HepG2 (cell line): ENCODE results near the gene FRMD3. TPM values are rescaled to one million over a fixed set of nuclear protein-coding genes. Genes with fewer than 3 reads are reported as not detected.

Experiments
- BRD4 ChIP-seq: sonication (generic); formaldehyde crosslinking; IDR thresholded peaks from 2 replicates; pipeline ENCODE4 v1.4.0; 2020; ENCODE audit warnings: missing genetic modification reagents
- CHD2 ChIP-seq: IDR thresholded peaks from 2 replicates; pipeline ENCODE4 v1.6.1; 2011; ENCODE audit warnings: low read depth, low read length, improper control_type of control experiment
- HMG20A ChIP-seq: IDR thresholded peaks from 2 replicates; pipeline ENCODE4 v1.6.1; 2016; ENCODE audit warnings: borderline replicate concordance
- HMGA1 ChIP-seq: sonication (generic); formaldehyde crosslinking; conservative IDR thresholded peaks from 2 replicates; pipeline ENCODE4 v1.4.0; 2020; ENCODE audit warnings: missing genetic modification reagents
- HNRNPL ChIP-seq: fragments of 200-400 bp; formaldehyde crosslinking; IDR thresholded peaks from 2 replicates; pipeline ENCODE4 v1.6.1; 2017; ENCODE audit warnings: mild to moderate bottlenecking, low read depth, low read length
- HOXA9 ChIP-seq: sonication (generic); formaldehyde crosslinking; IDR thresholded peaks from 2 replicates; pipeline ENCODE4 v1.8.1; 2022; ENCODE audit warnings: missing genetic modification reagents, mild to moderate bottlenecking, moderate library complexity, borderline replicate concordance
- JUN ChIP-seq: sonication (generic); formaldehyde crosslinking; IDR thresholded peaks from 2 replicates; pipeline ENCODE4 v1.4.0; 2020; ENCODE audit warnings: mild to moderate bottlenecking, missing genetic modification reagents
- MBD4 ChIP-seq: IDR thresholded peaks from 2 replicates; pipeline ENCODE4 v1.6.1; 2012; ENCODE audit warnings: low read length, inconsistent platforms, borderline replicate concordance
- NFATC3 ChIP-seq: sonication (generic); formaldehyde crosslinking; IDR thresholded peaks from 2 replicates; pipeline ENCODE4 v1.5.1; 2020; ENCODE audit warnings: mild to moderate bottlenecking, missing genetic modification reagents
- NRL ChIP-seq: sonication (generic); formaldehyde crosslinking; IDR thresholded peaks from 2 replicates; pipeline ENCODE4 v1.5.0; 2020; ENCODE audit warnings: missing genetic modification reagents, mild to moderate bottlenecking, moderate library complexity, borderline replicate concordance
- SAP130 ChIP-seq: IDR thresholded peaks from 2 replicates; pipeline ENCODE4 v1.6.1; 2016; ENCODE audit warnings: low read depth
- TBX2 ChIP-seq: sonication (generic); formaldehyde crosslinking; IDR thresholded peaks from 2 replicates; pipeline ENCODE4 v1.5.0; 2020; ENCODE audit warnings: missing genetic modification reagents, mild to moderate bottlenecking, borderline replicate concordance
- YY1 ChIP-seq: IDR thresholded peaks from 2 replicates; pipeline ENCODE4 v1.6.1; 2011; ENCODE audit warnings: low read length, low read depth, moderate library complexity, mild to moderate bottlenecking; ENCODE audit not compliant: insufficient read depth, insufficient replicate concordance
- ZBTB38 ChIP-seq: sonication (generic); formaldehyde crosslinking; IDR thresholded peaks from 2 replicates; pipeline ENCODE4 v1.5.1; 2020; ENCODE audit warnings: mild to moderate bottlenecking, missing genetic modification reagents
- ZMYM2 ChIP-seq: sonication (generic); formaldehyde crosslinking; IDR thresholded peaks from 2 replicates; pipeline ENCODE4 v1.8.0; 2022; ENCODE audit warnings: mild to moderate bottlenecking, missing genetic modification reagents
- ZNF225 ChIP-seq: sonication (generic); formaldehyde crosslinking; IDR thresholded peaks from 2 replicates; pipeline ENCODE4 v1.4.0; 2020; ENCODE audit warnings: mild to moderate bottlenecking, missing genetic modification reagents
- ZNF33B ChIP-seq: sonication (generic); formaldehyde crosslinking; IDR thresholded peaks from 2 replicates; pipeline ENCODE4 v1.5.1; 2020; ENCODE audit warnings: mild to moderate bottlenecking, missing genetic modification reagents
- ZNF484 ChIP-seq: sonication (generic); formaldehyde crosslinking; IDR thresholded peaks from 2 replicates; pipeline ENCODE4 v1.5.1; 2020; ENCODE audit warnings: mild to moderate bottlenecking, low read depth, missing genetic modification reagents, borderline replicate concordance
- polyA plus RNA-seq, 8 experiments: library from polyadenylated mRNA; depleted of rRNA in 3 of 8; stranded (reverse) in 7 of 8; unstranded in 1 of 8; fragments of >200 nt; fragmentation: Illumina TruSeq in 4 of 8; extraction: Trizol in 4 of 8; gene quantifications; 2 replicates each; pipeline versions ENCODE4 v1.2.1 to v1.2.3, GENCODE V29; 2011 to 2016; ENCODE audit warnings: low read depth in 4 of 8, missing spikeins in 1 of 8, mixed read lengths in 1 of 8; ENCODE audit not compliant: insufficient read depth in 1 of 8
- total RNA-seq, 5 experiments: library from RNA; depleted of rRNA; stranded (reverse); fragments of >200 nt; fragmentation: Illumina TruSeq; extraction: Trizol; gene quantifications; 2 replicates each; pipeline ENCODE4 v1.2.3, GENCODE V29; 2016; ENCODE audit warnings: low read depth in 1 of 5
- TF ChIP-seq, protein P1 (sequence below): sonication (generic); formaldehyde crosslinking; IDR thresholded peaks from 2 replicates; pipeline ENCODE4 v1.4.0; 2020; ENCODE audit warnings: missing genetic modification reagents, borderline replicate concordance
- TF ChIP-seq, protein P2 (sequence below): sonication (generic); formaldehyde crosslinking; IDR thresholded peaks from 2 replicates; pipeline ENCODE4 v1.8.1; 2023; ENCODE audit warnings: mild to moderate bottlenecking, moderate library complexity, missing genetic modification reagents
- TF ChIP-seq, protein P3 (sequence below): sonication (generic); formaldehyde crosslinking; IDR thresholded peaks from 2 replicates; pipeline ENCODE4 v1.4.0; 2020; ENCODE audit warnings: missing genetic modification reagents, borderline replicate concordance
- TF ChIP-seq, protein P4 (sequence below): sonication (generic); formaldehyde crosslinking; IDR thresholded peaks from 2 replicates; pipeline ENCODE4 v1.5.0; 2020; ENCODE audit warnings: missing genetic modification reagents

FRMD3 gene
- total and polyA plus RNA-seq, 2 of the 13 experiments (the other 11 are each of a cell fraction or from before 2014, with no cell fraction given): 3.2 to 7.7 TPM

- TF ChIP-seq CHD2 (no peak), YY1 (no peak), ZNF33B (CRISPR knock-in tag) (no peak), BRD4 (CRISPR knock-in tag) (no peak), NRL (CRISPR knock-in tag) (no peak), ZBTB38 (CRISPR knock-in tag) (no peak), MBD4 (no peak), JUN (no peak), HOXA9 (CRISPR knock-in tag) (no peak), SAP130 (peak; percentile 48; the same call in 1 of the 2 replicates), HMG20A (CRISPR knock-in tag) (peak; percentile 16; the same call in 1 of the 2 replicates), ZNF484 (CRISPR knock-in tag) (no peak), TBX2 (CRISPR knock-in tag) (peak; percentile 14; the same call in 1 of the 2 replicates), ZMYM2 (CRISPR knock-in tag) (no peak), ZNF225 (CRISPR knock-in tag) (no peak), HNRNPL (no peak), NFATC3 (CRISPR knock-in tag) (no peak), HMGA1 (CRISPR knock-in tag) (no peak)
- TF ChIP-seq, protein P1, sequence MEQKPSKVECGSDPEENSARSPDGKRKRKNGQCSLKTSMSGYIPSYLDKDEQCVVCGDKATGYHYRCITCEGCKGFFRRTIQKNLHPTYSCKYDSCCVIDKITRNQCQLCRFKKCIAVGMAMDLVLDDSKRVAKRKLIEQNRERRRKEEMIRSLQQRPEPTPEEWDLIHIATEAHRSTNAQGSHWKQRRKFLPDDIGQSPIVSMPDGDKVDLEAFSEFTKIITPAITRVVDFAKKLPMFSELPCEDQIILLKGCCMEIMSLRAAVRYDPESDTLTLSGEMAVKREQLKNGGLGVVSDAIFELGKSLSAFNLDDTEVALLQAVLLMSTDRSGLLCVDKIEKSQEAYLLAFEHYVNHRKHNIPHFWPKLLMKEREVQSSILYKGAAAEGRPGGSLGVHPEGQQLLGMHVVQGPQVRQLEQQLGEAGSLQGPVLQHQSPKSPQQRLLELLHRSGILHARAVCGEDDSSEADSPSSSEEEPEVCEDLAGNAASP (CRISPR knock-in tag): peak; percentile 65; the same call in 1 of the 2 replicates
- TF ChIP-seq, protein P2, sequence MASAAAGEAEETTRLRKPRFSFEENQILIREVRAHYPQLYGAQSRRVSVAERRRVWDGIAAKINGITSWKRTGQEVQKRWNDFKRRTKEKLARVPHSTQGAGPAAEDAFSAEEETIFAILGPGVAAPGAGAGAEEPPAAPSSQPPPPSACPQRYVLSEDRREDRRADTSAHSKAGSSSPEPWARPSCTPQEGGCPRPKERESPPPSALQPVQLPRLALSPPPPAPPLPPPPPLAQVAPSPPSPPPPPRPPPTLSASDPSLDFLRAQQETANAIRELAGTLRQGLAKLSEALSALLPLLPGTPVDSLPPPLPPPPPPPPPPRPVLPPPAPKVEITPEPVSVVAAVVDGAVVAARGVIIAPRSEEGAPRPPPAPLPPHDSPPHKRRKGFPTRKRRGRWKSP (CRISPR knock-in tag): no peak
- TF ChIP-seq, protein P3, sequence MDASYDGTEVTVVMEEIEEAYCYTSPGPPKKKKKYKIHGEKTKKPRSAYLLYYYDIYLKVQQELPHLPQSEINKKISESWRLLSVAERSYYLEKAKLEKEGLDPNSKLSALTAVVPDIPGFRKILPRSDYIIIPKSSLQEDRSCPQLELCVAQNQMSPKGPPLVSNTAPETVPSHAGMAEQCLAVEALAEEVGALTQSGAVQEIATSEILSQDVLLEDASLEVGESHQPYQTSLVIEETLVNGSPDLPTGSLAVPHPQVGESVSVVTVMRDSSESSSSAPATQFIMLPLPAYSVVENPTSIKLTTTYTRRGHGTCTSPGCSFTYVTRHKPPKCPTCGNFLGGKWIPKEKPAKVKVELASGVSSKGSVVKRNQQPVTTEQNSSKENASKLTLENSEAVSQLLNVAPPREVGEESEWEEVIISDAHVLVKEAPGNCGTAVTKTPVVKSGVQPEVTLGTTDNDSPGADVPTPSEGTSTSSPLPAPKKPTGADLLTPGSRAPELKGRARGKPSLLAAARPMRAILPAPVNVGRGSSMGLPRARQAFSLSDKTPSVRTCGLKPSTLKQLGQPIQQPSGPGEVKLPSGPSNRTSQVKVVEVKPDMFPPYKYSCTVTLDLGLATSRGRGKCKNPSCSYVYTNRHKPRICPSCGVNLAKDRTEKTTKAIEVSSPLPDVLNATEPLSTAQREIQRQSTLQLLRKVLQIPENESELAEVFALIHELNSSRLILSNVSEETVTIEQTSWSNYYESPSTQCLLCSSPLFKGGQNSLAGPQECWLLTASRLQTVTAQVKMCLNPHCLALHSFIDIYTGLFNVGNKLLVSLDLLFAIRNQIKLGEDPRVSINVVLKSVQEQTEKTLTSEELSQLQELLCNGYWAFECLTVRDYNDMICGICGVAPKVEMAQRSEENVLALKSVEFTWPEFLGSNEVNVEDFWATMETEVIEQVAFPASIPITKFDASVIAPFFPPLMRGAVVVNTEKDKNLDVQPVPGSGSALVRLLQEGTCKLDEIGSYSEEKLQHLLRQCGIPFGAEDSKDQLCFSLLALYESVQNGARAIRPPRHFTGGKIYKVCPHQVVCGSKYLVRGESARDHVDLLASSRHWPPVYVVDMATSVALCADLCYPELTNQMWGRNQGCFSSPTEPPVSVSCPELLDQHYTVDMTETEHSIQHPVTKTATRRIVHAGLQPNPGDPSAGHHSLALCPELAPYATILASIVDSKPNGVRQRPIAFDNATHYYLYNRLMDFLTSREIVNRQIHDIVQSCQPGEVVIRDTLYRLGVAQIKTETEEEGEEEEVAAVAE (CRISPR knock-in tag): no peak
- TF ChIP-seq, protein P4, sequence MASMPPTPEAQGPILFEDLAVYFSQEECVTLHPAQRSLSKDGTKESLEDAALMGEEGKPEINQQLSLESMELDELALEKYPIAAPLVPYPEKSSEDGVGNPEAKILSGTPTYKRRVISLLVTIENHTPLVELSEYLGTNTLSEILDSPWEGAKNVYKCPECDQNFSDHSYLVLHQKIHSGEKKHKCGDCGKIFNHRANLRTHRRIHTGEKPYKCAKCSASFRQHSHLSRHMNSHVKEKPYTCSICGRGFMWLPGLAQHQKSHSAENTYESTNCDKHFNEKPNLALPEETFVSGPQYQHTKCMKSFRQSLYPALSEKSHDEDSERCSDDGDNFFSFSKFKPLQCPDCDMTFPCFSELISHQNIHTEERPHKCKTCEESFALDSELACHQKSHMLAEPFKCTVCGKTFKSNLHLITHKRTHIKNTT: no peak
These were observed 106.8 kb downstream of the FRMD3 start (continued) for GRCh38 chr9:83431101-83432060.
